Activated naive CD4-positive, alpha-beta T cell treated with anti-CD3 and anti-CD28 coated beads, Interleukin-2, amount 10 ng/mL, durations not matched to agents 7 days and 5 days (primary cell): ENCODE data around the gene KCNA10.
A peak's percentile ranks its signal among the peaks of the same experiment; 100 is the strongest.

Experiments used
- CTCF ChIA-PET: fragments of 350-600 bp; sonication (Branson Sonifier 250); formaldehyde crosslinking; loops from one replicate; lab custom pipeline; 2021; ENCODE audit warnings: antibody characterized with exemption; lab: Charles Lee
- DNase-seq: peaks from one replicate; pipeline ENCODE4 v3.0.0-alpha.2; 2020
- H3K27ac Mint-ChIP-seq: one replicate; pipeline ENCODE4 v1.8.0; 2021; ENCODE audit warnings: mild to moderate bottlenecking, moderate library complexity, mixed read lengths
- H3K27me3 Mint-ChIP-seq: one replicate; pipeline ENCODE4 v1.8.0; 2021; ENCODE audit warnings: mild to moderate bottlenecking, mixed read lengths
- H3K36me3 Mint-ChIP-seq: one replicate; pipeline ENCODE4 v1.8.0; 2021; ENCODE audit warnings: mixed read lengths
- H3K4me1 Mint-ChIP-seq: one replicate; pipeline ENCODE4 v1.8.0; 2021; ENCODE audit warnings: mixed read lengths
- H3K4me3 Mint-ChIP-seq: one replicate; pipeline ENCODE4 v1.8.0; 2021; ENCODE audit warnings: mild to moderate bottlenecking, moderate library complexity, mixed read lengths
- H3K9me3 Mint-ChIP-seq: one replicate; pipeline ENCODE4 v1.8.0; 2021; ENCODE audit warnings: mixed read lengths

The KCNA10 gene

GRCh38 chr1:110547017-110547416 is 28.0 kb upstream of the KCNA10 start:
- CTCF ChIA-PET, result interaction anchor here (0.9 kb wide), 1 partner anchor 23 kb away, joined by 5 read pairs; no protein-coding TSS in a partner anchor
- no peaks in the 10 kb centered on the region for H3K9me3 Mint-ChIP-seq
- H3K27me3 Mint-ChIP-seq, result peaks cover 36% of the 10 kb centered on the region
- H3K36me3 Mint-ChIP-seq, result no peaks in the 10 kb centered on the region
- H3K4me1 Mint-ChIP-seq, result no peaks in the 10 kb centered on the region
- no peak overlapping the region for H3K27ac Mint-ChIP-seq
- DNase-seq, result no peak
- H3K4me3 Mint-ChIP-seq, result no peak overlapping the region

GRCh38 chr1:110545492-110545891 is 26.5 kb upstream of the KCNA10 start:
- Mint-ChIP-seq H3K36me3 (no peaks in the 10 kb centered on the region), H3K27me3 (peaks cover 21% of the 10 kb centered on the region), H3K27ac (no peak overlapping the region), H3K4me3 (no peak overlapping the region), H3K4me1 (no peaks in the 10 kb centered on the region), H3K9me3 (no peaks in the 10 kb centered on the region)
- no peak for DNase-seq
- CTCF ChIA-PET, result no interaction called here

- H3K4me1 Mint-ChIP-seq, result no peaks in the 10 kb centered on the region
- CTCF ChIA-PET, result interaction anchor here (0.9 to 1.3 kb wide), 2 partner anchors 11 to 21 kb away, joined by 3 to 4 read pairs; no protein-coding TSS in a partner anchor
- no peak overlapping the region for H3K27ac Mint-ChIP-seq
- H3K36me3 Mint-ChIP-seq, result no peaks in the 10 kb centered on the region
- no peak overlapping the region for H3K4me3 Mint-ChIP-seq
- DNase-seq, result no peak
- H3K9me3 Mint-ChIP-seq, result no peaks in the 10 kb centered on the region
- peaks cover 19% of the 10 kb centered on the region for H3K27me3 Mint-ChIP-seq
Measured at GRCh38 chr1:110544753-110545152, 25.8 kb upstream of the KCNA10 start.

GRCh38 chr1:110542725-110543124 is 23.8 kb upstream of the KCNA10 start:
- H3K27ac Mint-ChIP-seq, result no peak overlapping the region
- H3K27me3 Mint-ChIP-seq, result peaks cover 23% of the 10 kb centered on the region
- DNase-seq, result peak; percentile 40
- H3K9me3 Mint-ChIP-seq, result no peaks in the 10 kb centered on the region
- CTCF ChIA-PET, result interaction anchor here (0.8 to 2.1 kb wide), 4 partner anchors 8 to 82 kb away, joined by 3 to 6 read pairs (median 3); no protein-coding TSS in a partner anchor
- no peaks in the 10 kb centered on the region for H3K4me1 Mint-ChIP-seq
- no peaks in the 10 kb centered on the region for H3K36me3 Mint-ChIP-seq
- H3K4me3 Mint-ChIP-seq, result no peak overlapping the region

- Mint-ChIP-seq H3K27ac (no peak overlapping the region), H3K9me3 (no peaks in the 10 kb centered on the region)
Measured at GRCh38 chr1:110541906-110542395, 23.0 kb upstream of the KCNA10 start.

GRCh38 chr1:110540891-110541685 is 22.1 kb upstream of the KCNA10 start:
- Mint-ChIP-seq H3K9me3 (no peaks in the 10 kb centered on the region), H3K4me3 (no peak overlapping the region), H3K27me3 (peaks cover 26% of the 10 kb centered on the region), H3K36me3 (no peaks in the 10 kb centered on the region), H3K4me1 (no peaks in the 10 kb centered on the region), H3K27ac (no peak overlapping the region)
- CTCF ChIA-PET, result interaction anchor here (0.8 to 2.1 kb wide), 3 partner anchors 15 to 45 kb away, joined by 3 to 6 read pairs (median 3); no protein-coding TSS in a partner anchor
- DNase-seq, result no peak

More at GRCh38 chr1:110541906-110542395, 23.0 kb upstream of the KCNA10 start:
- H3K4me1 Mint-ChIP-seq, result no peaks in the 10 kb centered on the region
- DNase-seq, result no peak
- CTCF ChIA-PET, result interaction anchor here (0.8 to 2.1 kb wide), 2 partner anchors 14 to 72 kb away, joined by 3 to 6 read pairs; no protein-coding TSS in a partner anchor
- peaks cover 29% of the 10 kb centered on the region for H3K27me3 Mint-ChIP-seq
- no peaks in the 10 kb centered on the region for H3K36me3 Mint-ChIP-seq
- no peak overlapping the region for H3K4me3 Mint-ChIP-seq

- DNase-seq, result no peak
- H3K9me3 Mint-ChIP-seq, result no peaks in the 10 kb centered on the region
- H3K4me3 Mint-ChIP-seq, result no peak overlapping the region
- CTCF ChIA-PET, result interaction anchor here (1.2 to 1.6 kb wide), 2 partner anchors 16 to 67 kb away, joined by 3 to 4 read pairs; no protein-coding TSS in a partner anchor
- peaks cover 35% of the 10 kb centered on the region for H3K27me3 Mint-ChIP-seq
- no peaks in the 10 kb centered on the region for H3K36me3 Mint-ChIP-seq
- H3K4me1 Mint-ChIP-seq, result no peaks in the 10 kb centered on the region
- no peak overlapping the region for H3K27ac Mint-ChIP-seq
Measured at GRCh38 chr1:110538921-110539320, 19.9 kb upstream of the KCNA10 start.

- H3K4me3 Mint-ChIP-seq, result no peak overlapping the region
- no peak overlapping the region for H3K27ac Mint-ChIP-seq
- H3K36me3 Mint-ChIP-seq, result no peaks in the 10 kb centered on the region
- no peaks in the 10 kb centered on the region for H3K4me1 Mint-ChIP-seq
- peaks cover 43% of the 10 kb centered on the region for H3K27me3 Mint-ChIP-seq
- CTCF ChIA-PET, result interaction anchor here (0.6 to 1.6 kb wide), 2 partner anchors 17 to 228 kb away, joined by 3 to 4 read pairs; no protein-coding TSS in a partner anchor
- DNase-seq, result no peak
- no peaks in the 10 kb centered on the region for H3K9me3 Mint-ChIP-seq
Measured at GRCh38 chr1:110538075-110538474, 19.1 kb upstream of the KCNA10 start.

- Mint-ChIP-seq H3K9me3 (no peaks in the 10 kb centered on the region), H3K27ac (no peak overlapping the region), H3K4me1 (no peaks in the 10 kb centered on the region), H3K27me3 (peaks cover 54% of the 10 kb centered on the region), H3K4me3 (no peak overlapping the region), H3K36me3 (no peaks in the 10 kb centered on the region)
- DNase-seq, result no peak
- CTCF ChIA-PET, result interaction anchor here (3.2 kb wide), 1 partner anchor 13 kb away, joined by 13 read pairs; no protein-coding TSS in a partner anchor
Measured at GRCh38 chr1:110535985-110536384, 17.0 kb upstream of the KCNA10 start.

- Mint-ChIP-seq H3K36me3 (no peaks in the 10 kb centered on the region), H3K4me3 (no peak overlapping the region), H3K4me1 (no peaks in the 10 kb centered on the region), H3K27ac (no peak overlapping the region), H3K9me3 (no peaks in the 10 kb centered on the region), H3K27me3 (peaks cover 63% of the 10 kb centered on the region)
- CTCF ChIA-PET, result interaction anchor here (0.8 to 3.2 kb wide), 10 partner anchors 10 to 254 kb away, joined by 3 to 13 read pairs (median 3); no protein-coding TSS in a partner anchor
- DNase-seq, result no peak
Measured at GRCh38 chr1:110533230-110533629, 14.3 kb upstream of the KCNA10 start.

- no peaks in the 10 kb centered on the region for H3K9me3 Mint-ChIP-seq
- H3K36me3 Mint-ChIP-seq, result no peaks in the 10 kb centered on the region
- no peak overlapping the region for H3K27ac Mint-ChIP-seq
- CTCF ChIA-PET, result interaction anchor here (12.0 kb wide), 1 partner anchor 252 kb away, joined by 137 read pairs; no protein-coding TSS in a partner anchor
- no peak for DNase-seq
- H3K27me3 Mint-ChIP-seq, result peaks cover 72% of the 10 kb centered on the region
- H3K4me1 Mint-ChIP-seq, result no peaks in the 10 kb centered on the region
- no peak overlapping the region for H3K4me3 Mint-ChIP-seq
Measured at GRCh38 chr1:110529011-110529410, 10.0 kb upstream of the KCNA10 start.

- Mint-ChIP-seq H3K4me1 (no peaks in the 10 kb centered on the region), H3K27me3 (peaks cover 82% of the 10 kb centered on the region), H3K9me3 (no peaks in the 10 kb centered on the region), H3K36me3 (no peaks in the 10 kb centered on the region), H3K27ac (no peak overlapping the region), H3K4me3 (no peak overlapping the region)
- CTCF ChIA-PET, result interaction anchor here (0.8 to 12.0 kb wide), 6 partner anchors 30 to 261 kb away, joined by 3 to 137 read pairs (median 4); no protein-coding TSS in a partner anchor
- DNase-seq, result no peak
Measured at GRCh38 chr1:110526201-110526780, 7.3 kb upstream of the KCNA10 start.

- peaks cover 84% of the 10 kb centered on the region for H3K27me3 Mint-ChIP-seq
- H3K4me3 Mint-ChIP-seq, result no peak overlapping the region
- DNase-seq, result no peak
- no peak overlapping the region for H3K27ac Mint-ChIP-seq
- no peaks in the 10 kb centered on the region for H3K4me1 Mint-ChIP-seq
- H3K9me3 Mint-ChIP-seq, result no peaks in the 10 kb centered on the region
- H3K36me3 Mint-ChIP-seq, result no peaks in the 10 kb centered on the region
- CTCF ChIA-PET, result interaction anchor here (0.9 to 12.0 kb wide), 8 partner anchors 23 to 262 kb away, joined by 3 to 137 read pairs (median 8); no protein-coding TSS in a partner anchor
Measured at GRCh38 chr1:110525249-110525595, 6.2 kb upstream of the KCNA10 start.
